ENCODE data around the gene CEACAM16. TPM values are rescaled to one million over a fixed set of nuclear protein-coding genes. Genes with fewer than 3 reads are reported as not detected.

Gene CEACAM16
- total RNA-seq, 1 donor from 2014 or later = not detected

DNA sequence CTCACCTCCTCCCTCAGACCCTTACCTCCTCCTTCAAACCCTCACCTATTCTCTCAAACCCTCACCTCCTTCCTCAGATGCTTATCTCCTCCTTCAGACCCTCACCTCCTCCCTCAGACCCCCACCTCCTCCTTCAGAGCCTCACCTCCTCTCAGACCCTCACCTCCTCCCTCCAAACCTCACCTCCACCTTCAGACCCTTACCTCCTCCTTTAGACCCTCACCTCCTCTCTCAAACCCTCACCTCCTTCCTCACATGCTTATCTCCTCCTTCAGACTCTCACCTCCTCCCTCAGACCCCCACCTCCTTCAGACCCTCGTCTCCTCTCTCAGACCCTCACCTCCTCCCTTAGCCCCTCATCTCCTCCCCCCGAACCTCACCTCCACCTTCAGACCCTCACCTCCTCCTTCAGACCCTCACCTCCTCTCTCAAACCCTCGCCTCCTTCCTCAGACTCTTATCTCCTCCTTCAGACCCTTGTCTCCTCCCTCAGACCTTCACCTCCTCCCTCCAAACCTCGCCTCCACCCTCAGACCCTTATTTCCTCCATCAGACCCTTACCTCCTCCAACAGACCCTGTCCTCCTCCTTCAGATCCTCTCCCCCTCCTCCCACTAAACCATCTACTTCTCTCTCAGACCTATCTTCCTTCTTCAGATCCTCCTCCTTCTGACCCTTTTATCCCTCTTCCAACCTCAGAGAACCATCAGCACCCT is 47.1 kb downstream of the CEACAM16 start:
- H3K4me3 Mint-ChIP-seq (ENCODE audit: low read depth) = peak overlapping the region; percentile 29
- H3K27ac Mint-ChIP-seq = no peak overlapping the region
- DNase-seq (ENCODE audit: low spot score, unreplicated experiment) = no peak
- no peaks in the 10 kb centered on the region for H3K9me3 Mint-ChIP-seq (ENCODE audit: low read depth)
- TF ChIP-seq, protein P1, sequence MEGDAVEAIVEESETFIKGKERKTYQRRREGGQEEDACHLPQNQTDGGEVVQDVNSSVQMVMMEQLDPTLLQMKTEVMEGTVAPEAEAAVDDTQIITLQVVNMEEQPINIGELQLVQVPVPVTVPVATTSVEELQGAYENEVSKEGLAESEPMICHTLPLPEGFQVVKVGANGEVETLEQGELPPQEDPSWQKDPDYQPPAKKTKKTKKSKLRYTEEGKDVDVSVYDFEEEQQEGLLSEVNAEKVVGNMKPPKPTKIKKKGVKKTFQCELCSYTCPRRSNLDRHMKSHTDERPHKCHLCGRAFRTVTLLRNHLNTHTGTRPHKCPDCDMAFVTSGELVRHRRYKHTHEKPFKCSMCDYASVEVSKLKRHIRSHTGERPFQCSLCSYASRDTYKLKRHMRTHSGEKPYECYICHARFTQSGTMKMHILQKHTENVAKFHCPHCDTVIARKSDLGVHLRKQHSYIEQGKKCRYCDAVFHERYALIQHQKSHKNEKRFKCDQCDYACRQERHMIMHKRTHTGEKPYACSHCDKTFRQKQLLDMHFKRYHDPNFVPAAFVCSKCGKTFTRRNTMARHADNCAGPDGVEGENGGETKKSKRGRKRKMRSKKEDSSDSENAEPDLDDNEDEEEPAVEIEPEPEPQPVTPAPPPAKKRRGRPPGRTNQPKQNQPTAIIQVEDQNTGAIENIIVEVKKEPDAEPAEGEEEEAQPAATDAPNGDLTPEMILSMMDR (IDR thresholded peaks at IDR 0.05; ENCODE audit: unreplicated experiment) = no peak
- H3K4me1 Mint-ChIP-seq (ENCODE audit: low read depth) = peaks cover 9% of the 10 kb centered on the region
- H3K27me3 Mint-ChIP-seq = peaks cover 54% of the 10 kb centered on the region
- no peaks in the 10 kb centered on the region for H3K36me3 Mint-ChIP-seq (ENCODE audit: insufficient read depth)

DNA sequence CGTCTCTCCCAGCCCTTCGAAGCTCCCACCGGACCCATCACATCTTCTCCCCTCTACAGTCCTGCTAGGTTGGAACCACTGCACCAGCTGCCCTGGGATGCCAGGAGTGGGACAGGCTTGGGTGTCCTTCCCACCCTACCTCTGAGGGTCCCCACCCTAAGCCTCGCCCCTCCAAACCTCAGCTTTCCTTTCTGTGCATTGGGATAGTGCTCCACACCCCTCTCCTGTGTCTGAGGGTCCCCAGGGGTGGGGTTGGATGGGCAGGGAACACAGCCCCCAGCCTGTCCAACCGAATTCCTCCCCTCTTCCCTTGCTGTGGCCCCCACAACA is 47.6 kb downstream of the CEACAM16 start:
- Mint-ChIP-seq H3K4me3 (ENCODE audit: low read depth) (peak overlapping the region; percentile 57), H3K9me3 (ENCODE audit: low read depth) (no peaks in the 10 kb centered on the region), H3K27me3 (peaks cover 54% of the 10 kb centered on the region), H3K36me3 (ENCODE audit: insufficient read depth) (no peaks in the 10 kb centered on the region), H3K27ac (no peak overlapping the region), H3K4me1 (ENCODE audit: low read depth) (peaks cover 9% of the 10 kb centered on the region)
- TF ChIP-seq, protein P1 (IDR thresholded peaks at IDR 0.05; ENCODE audit: unreplicated experiment) = no peak
- DNase-seq (ENCODE audit: low spot score, unreplicated experiment) = no peak

DNA sequence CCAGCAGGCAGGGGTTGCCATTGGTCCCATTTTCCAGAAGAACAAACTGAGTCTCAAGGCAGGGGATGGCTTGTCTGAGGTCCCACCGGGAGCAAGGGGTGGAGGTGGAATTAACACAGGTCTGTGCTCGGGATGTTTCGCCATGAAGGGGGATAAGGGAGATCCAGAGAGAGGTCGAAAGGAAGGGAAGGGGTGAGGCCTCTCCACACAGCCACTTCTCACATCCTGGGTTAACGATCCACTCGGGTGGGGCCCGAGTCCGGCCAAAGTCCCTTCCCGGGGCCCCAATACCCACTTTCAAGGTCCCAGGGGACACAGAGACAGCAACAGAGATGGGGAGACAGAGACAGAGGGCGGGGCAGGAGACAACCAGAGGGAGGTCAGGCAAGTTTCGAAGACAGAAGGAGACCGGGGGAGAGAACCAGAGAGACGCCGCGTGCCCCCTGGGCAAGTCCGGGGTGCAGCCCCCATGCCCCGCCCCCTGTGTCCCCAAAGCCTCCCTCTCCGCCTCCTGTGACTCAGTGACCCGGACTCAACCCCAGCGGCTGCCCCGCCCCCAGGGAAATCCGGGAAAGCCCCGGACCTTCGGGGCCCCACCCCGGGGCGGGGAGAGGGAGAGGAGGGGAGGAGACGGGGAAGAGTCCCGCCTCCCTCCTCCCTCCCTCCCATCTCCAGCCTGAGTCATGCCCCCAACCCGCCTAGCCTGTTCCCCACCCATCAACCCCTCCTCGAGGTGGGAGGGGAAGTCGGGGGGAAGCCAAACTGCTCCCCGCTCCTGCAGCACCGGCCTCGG is 48.2 kb downstream of the CEACAM16 start:
- H3K9me3 Mint-ChIP-seq (ENCODE audit: low read depth) = no peaks in the 10 kb centered on the region
- H3K27ac Mint-ChIP-seq = peak overlapping the region; percentile 86
- no peaks in the 10 kb centered on the region for H3K36me3 Mint-ChIP-seq (ENCODE audit: insufficient read depth)
- peaks cover 54% of the 10 kb centered on the region for H3K27me3 Mint-ChIP-seq
- peak; percentile 34 for DNase-seq (ENCODE audit: low spot score, unreplicated experiment)
- H3K4me3 Mint-ChIP-seq (ENCODE audit: low read depth) = peak overlapping the region; percentile 68
- TF ChIP-seq, protein P1 (IDR thresholded peaks at IDR 0.05; ENCODE audit: unreplicated experiment) = no peak
- peaks cover 9% of the 10 kb centered on the region for H3K4me1 Mint-ChIP-seq (ENCODE audit: low read depth)

DNA sequence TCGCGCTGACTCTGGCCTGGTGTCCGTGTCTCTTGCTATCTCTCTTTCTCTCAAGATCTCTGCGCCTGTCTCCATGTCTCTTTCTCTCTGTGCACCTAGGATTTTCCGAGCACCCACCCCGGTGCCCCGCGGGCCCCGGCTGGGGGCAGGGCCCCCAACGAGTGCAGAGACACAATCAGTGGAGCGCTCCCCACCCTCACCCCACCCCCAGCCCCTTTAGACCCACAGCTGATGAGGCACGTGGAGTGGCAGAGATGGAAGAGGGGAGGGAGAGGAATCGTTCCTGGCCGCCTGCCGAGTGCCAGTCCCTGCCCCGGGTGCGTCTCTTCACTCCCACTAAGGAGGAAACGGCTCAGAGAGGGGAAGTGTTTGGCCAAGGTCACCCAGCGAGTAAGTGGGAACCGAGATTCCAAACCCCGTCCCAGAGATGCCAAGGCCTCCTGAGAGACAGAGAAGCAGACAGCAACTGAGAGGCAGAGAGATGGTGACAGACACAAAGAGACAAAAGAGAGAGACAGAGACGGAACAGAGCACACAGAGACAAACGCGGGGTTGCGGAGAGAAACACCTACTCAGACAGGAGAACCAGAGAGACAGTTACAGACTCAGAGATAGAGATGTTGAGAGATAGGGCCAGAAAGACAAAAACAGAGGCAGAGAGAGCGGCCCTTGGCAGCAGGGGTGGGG is 48.9 kb downstream of the CEACAM16 start:
- Mint-ChIP-seq H3K4me3 (ENCODE audit: low read depth) (peak overlapping the region; percentile 77), H3K9me3 (ENCODE audit: low read depth) (no peaks in the 10 kb centered on the region), H3K36me3 (ENCODE audit: insufficient read depth) (no peaks in the 10 kb centered on the region), H3K4me1 (ENCODE audit: low read depth) (peaks cover 9% of the 10 kb centered on the region), H3K27me3 (peaks cover 61% of the 10 kb centered on the region), H3K27ac (peak overlapping the region; percentile 86)
- TF ChIP-seq, protein P1 (IDR thresholded peaks at IDR 0.05; ENCODE audit: unreplicated experiment) = no peak
- no peak for DNase-seq (ENCODE audit: low spot score, unreplicated experiment)
